CD4-positive, alpha-beta T cell treated with Interleukin-4 for 4 hours (primary cell): ENCODE data around the gene LPAR5.

ENCODE experiments used
- DNase-seq: peaks from one replicate; pipeline ENCODE4 v3.0.0-alpha.2; 2020

The LPAR5 gene

DNA sequence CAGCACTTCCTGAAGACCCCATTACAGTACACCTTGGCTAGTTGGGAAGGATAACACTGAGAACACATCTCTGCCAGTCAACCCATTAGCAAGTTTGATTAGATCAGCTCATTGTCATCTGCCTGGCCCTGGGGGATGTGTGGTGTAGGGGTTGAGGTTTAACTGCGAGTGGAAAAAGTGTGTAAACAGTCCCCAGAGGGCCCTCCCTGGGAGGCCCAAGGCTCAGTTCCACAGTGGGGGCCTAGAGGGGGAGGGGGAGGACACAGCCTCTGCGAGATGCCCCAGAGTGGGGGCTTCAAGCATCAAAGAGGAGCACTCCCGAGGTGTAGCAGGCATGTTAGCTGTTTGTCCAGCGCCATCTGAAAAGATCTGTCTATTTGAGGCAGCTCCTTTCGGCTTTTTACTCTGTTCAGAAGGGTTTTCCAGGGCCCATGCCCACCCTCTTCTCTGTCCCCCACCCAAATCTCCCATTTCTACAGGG, 344 bp downstream of the LPAR5 start:
- peak; percentile 68 for DNase-seq

DNA sequence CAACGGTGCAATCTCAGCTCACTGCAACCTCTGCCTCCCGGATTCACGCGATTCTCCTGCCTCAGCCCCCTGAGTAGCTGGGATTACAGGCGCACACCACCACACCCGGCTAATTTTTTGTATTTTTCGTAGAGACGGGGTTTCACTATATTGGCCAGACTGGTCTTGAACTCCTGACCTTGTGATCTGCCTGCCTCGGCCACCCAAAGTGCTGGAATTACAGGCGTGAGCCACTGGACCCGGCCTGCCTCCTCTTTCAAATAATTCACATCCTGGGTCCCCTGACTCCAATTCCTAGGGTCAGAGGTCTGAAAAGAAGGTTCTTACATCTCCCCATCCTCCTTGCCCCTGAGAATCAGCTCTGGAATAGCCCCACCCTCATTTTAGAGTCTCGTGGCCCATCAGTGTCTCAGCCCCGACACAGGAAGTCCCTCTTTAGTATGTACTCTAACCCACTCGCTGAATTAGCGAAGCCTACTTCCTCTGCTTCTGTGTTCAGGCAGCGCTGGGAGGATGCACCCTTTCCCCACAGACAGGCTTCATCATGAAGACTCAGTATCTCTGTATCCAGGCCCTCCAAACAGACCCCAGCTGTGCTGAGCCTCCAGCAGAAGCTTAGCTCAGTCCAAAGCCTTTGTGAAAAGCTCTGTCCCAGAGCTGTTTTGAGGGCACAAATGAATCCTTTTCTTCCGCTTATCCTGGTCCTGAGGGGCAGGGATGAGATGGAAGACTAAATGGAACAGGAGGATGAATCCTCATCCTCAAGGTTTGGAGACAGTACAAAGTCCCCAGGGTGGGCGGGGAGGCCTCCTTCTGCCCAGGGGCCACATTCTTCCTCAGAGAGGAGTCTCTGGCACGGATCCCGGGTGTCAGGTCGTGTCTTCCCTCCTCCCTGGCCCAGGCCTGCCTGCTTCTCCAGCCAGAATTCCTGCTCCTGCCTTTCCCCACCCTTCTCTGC, 3.5 kb downstream of the LPAR5 start:
- peak; percentile 68 for DNase-seq

DNA sequence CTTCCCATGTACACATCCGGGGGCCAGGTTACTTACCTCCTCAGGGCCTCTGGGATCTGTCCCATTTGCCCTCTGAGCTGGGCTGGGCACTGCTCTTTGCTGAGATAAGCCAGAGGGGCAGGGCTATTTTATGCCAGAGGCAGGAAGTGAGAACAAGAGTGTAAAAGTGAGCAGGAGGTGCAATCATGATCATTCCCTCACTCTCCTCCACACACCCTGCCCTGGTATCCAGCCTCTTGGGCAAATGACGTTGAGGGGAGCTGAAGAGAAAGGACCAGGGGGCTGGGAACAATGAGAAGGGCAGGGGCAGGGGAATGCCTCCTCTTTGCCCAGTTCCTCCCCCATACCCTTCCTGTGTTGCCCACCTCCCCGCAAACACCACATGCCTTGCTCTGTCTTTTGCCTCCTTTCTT, 4.2 kb downstream of the LPAR5 start:
- no peak for DNase-seq

DNA sequence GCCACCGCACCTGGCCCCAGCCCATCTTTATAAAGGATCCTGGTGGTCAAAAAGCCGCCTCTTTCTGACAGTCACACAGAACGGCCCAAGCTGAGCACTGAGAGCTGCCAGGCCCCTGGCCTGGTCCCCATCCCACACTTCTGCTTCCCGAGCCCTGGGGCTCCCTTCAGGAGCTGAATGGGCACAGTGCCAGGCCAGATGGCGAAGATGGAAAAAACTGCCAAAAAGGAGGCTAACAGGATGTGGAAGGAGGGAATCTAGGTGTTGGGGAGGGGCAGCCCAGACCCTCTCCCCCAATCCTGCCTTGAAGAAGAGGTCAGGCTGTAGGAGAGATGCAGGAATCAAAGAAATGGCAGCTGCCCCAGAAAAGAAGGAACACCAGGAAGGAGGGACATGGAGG, 5.0 kb downstream of the LPAR5 start:
- no peak for DNase-seq

DNA sequence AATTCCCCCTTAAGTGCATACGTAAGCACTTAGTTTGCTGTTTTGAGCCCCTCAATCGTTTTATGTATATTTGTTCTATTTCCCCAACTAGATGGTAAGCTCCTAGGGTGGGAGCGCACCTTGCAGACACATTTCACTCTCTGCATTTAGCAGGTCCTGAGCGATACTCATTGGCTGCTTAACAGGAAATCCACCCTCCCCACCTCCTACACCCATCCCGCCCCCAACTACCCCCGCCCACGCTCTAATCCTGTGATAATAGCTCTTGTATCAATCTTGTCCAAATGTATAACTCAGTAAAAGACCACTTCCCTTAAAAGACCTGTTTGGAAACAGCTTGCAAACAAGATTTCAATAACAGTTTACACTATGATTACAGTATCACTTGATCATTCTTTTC, 8.1 kb downstream of the LPAR5 start:
- peak; percentile 59 for DNase-seq

DNA sequence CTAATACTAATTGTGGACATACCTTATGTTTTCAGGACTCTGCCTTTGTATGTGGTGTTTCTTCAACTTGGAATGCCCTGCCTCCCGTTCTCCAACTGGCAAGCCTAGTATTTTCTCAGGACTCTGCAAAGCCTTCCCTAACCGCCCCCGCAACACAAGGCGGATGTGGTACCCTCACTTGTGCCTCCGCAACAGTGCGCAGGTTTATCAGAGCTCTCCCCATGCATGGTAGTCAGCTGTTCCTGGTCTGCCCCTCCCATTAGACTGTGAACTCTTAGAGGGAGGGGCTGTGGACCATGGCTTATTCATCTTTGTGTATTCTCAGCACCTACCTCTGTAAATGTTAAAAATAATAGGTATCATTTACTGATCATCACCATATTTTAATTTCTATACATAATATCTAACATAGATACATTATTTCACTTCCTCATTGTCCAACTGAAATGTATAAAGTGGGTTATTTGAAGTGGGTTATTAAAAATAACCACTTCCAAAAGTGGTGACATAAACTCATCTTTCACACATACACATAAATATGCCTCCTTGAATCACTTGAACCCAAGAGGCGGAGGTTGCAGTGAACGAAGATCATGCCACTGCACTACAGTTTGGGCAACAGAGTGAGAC, 9.0 kb downstream of the LPAR5 start:
- no peak for DNase-seq

DNA sequence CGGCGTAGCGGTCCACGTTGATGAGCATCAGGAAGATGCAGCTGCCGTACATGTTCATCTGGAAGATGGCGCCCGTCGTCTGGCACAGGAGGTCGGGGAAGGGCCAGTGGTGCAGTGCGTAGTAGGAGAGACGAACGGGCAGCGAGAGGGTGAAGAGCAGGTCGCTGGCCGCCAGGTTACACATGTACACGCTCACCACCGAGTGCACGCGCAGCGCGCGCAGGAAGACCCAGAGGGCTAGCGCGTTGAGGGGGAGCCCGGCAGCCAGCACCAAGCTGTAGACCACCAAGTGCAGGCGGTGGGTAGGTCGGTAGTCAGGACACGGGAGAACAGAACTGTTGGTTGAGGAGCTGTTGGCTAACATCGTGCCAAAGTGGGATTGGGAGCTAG, 14.9 kb downstream of the LPAR5 start:
- no peak for DNase-seq

DNA sequence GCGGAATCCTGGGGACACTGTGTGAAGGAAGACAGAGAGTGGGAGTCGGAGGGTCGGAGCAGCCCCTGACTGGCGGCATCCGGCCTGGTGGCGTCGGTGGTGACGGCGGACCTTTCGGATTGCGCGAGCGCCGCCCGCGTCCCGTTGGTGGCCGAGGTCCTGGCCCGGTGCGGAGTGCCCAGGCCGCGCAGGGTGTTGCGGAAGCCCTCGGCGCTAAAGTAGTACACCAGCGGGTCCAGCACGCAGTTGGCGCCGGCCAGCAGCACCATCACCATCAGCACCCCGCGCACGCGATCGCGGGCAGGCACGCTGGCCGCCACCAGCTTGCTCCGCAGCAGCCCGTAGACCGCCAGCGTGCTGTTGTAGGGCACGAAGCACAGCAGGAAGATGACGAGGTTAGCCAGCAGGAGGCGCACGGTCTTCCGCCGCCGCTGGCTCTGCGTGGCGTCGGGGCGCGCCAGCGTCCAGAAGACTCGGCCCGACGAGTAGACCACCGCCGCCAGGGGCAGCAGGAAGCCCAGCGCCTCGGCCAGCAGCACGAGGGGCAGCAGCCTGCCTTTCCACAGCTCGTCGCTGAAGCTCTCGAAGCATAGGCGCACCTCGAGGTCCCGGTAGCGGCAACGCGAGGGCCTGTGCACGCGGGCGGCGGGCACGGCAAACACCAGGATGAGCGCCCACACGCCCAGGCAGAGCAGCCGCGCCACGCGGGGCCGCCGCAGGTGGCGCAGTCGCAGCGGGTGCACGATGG, 15.4 kb downstream of the LPAR5 start:
- peak; percentile 35 for DNase-seq

DNA sequence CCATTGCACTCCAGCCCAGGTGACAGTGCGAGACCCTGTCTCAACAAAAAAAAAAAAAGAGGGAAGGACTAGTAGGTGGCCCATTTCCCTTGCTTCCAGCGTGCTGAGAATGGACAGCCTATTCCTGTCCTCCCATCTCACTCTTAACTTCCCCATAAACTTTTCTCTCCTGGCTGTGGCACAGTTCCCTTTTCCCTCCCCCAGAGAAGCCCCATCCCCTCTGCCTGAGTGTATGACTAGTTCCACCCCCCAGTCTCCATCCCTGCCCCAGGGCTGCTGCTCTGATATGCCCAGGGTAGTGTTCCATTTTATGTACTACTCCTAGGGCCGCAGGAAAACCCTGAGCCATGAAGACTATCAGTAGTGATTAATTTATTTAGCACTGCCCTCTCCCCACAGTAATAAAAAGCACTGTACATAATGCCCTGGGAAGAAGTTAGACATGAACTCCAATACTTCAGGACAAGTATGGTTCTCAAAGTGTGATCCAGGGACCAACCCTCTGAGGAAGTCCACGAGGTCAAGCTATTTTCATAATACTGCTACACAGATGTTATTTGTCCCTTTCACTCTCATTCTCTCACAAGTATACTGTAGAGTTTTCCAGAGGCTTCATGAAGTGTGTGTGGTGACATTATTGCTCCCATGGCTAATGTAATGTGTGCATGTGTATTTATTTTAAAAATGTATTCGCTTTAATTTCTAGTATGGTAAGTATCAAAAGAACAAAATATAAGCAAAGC, 17.1 kb downstream of the LPAR5 start:
- no peak for DNase-seq

DNA sequence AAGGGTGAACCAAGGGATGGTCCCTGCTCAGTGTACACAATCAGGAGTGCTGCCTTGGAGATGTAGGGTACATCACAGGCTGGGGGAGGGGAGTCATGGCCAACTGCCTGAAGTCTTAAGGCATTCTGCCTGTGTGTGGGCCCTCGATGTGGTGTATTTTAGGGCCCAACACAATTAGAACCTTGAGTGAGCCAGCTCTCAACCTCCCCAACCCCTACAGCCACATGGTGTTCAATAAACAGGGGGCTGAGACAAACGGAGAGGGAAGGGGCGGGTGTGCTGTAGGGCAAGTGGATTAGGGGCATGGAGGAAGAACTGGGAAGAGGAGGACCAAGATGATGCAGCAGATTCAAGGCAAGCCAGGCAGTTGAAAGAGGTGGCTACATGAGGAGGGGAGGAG, 20.0 kb downstream of the LPAR5 start:
- DNase-seq = no peak

DNA sequence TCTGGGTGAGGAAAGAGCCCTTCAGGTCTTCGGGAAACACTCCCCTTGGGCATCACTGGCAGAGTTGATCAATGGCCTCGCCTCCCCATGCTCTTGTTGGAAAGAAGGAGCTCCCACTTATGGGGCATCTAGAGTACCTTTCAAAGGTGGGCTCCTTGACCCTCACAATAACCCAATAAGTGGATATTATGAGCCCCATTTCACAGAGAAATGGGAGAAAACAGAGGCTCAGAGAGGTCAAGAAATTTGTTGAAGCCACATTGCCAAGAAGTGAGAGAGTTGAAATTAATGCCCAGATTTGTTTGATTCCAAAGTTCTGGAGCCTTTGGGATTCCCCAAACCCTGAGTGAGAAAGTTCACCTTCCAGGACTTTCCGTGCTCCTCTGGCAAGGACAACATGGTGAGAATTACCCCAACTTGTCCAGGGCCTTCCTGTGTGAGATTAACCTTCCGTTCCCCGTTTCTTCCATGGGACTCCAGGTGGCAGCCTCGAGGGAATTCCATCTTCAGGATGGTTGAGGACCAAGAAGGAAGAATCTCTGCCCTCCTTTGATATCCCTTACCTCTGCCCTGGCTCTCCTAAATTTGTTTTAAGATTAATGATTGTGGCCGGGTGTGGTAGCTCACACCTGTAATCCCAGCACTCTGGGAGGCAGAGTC, 21.1 kb downstream of the LPAR5 start:
- DNase-seq = no peak

DNA sequence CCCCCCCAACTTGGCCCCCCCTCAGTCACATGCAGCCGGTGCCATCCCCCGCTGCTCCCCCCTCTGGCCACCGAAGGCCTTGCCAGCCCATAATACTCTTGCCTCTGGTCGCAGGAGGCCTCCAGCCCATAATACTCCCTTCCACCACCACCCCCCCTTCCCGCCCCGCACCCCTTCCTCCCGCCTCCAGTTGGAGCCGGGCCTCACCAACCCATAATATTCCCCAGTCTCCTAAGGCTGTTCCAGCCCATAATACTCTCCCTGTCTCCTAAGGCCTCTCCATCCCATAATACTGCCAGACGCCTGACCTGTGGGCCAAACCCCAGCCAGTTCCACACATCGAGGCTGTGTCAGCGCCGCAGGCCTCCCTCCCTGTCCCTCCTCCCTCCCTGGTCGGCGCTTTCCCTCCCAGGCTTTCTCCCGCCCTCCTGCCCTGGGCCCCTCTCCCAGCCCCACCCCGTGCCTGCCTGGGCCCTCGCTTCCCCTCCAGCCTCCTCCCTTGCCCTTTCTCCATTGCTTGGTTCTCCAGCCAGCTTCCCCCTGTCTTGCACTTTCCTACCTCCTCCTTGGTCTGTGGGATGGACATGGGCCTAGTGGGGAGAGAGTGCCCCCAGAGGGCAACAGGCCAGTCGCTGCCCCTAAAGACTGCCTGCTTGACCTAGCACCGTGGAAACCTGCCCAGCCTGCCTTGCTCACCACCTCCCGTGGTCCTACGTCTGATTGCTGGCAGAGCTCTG, 21.8 kb downstream of the LPAR5 start:
- peak; percentile 63 for DNase-seq

DNA sequence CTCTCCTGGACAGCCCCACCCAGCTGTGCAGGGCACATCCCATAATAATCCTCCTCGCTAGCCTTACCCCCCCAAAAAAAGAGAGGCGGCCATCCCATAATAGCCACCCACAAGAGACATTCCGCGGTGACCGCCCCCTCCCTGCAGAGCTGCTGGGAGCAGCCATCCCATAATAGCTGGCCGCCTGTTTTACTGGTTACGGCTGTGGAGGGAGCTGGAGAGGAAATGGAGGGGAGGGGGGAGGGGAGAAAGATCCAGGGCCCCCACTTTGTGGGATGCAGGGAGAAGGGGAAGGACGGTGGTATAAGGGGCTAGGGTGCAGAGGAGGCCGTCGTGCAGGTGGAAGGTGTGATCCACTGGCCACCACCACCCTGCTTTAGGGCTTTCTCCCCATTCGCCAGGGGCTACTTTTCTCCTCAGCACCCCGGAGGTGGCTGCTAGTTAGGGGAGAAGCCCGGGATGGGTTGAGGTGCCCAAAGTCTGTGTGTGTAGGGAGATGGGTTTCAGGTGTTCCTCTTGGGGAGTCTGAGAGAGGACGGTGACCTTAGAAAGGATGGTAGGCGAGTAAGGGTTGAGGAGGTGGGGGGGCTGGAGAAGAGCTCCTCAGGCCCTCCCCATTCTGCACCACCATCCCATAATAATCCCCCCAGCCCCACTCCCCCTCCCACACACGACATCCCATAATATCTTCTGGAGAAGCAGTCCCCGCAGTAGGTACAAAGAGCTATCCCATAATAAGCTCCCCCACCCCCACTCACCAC, 22.6 kb downstream of the LPAR5 start:
- peak; percentile 45 for DNase-seq

DNA sequence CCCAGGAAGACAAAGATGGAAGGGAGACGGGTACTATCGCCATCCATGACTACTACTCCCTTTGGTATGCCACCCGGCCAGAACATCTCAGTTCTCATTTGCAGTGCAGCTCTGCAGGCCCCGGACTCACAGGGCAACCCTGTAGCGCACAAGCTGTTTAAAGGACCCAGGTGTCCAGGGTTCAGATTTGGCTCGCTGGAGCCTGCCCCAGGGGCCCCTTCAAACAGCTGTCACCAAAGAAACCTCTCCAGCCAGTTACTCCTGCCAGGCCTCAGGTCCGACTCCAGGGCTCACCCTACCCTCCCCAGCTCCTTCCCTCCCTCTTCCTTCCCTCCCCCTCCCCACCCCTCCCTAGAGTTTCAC, 23.1 kb downstream of the LPAR5 start:
- no peak for DNase-seq

DNA sequence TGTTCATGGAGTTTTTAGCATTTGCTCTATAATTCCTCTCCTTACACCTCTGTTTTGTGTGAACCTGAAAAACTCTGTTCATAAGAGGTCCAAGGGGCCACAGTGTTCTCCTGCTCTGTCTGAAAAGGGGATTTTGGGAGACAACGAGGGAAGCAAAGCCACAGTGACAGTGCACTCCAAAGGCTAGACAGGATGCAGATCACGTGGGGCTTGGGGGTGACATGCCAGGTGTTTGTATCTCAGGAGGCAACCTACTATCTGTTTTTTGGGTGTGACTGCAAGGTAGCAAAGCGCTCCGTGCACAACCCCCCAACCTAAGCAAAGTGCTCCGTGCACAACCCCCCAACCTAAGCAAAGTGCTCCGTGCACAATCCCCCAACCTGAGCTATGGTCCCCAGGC, 23.5 kb downstream of the LPAR5 start:
- DNase-seq = peak; percentile 34

DNA sequence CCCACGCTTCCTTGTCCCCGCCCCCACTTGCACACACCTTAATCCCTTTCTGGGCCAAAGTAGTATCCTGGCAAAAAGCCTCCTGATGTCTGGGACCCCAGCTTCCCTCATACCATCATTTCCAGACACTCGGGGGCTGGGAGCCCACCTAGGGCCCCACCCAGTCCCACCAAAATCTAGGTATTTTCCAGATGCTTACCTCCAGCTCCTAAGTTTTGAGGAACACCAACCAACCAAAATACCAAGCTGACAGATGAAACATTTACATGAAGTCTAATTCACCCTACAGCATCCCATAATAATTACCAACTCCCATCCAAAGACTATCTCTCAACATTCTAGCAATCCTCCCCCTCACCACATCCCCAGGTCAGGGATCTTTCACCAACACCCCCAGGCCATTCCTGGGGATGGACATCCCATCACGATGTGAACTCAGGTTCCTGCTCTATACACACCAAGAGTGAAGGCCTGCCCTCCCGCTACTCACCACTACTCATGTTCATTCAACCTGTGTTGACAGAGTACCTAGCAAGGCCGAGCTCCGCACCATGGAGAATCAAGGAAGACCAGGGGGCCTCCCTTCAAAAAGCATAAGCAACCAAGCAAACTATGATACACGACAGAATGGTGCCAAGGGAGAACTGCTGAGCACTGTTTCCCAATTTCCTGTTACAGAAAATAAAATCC, 27.0 kb downstream of the LPAR5 start:
- DNase-seq = no peak

DNA sequence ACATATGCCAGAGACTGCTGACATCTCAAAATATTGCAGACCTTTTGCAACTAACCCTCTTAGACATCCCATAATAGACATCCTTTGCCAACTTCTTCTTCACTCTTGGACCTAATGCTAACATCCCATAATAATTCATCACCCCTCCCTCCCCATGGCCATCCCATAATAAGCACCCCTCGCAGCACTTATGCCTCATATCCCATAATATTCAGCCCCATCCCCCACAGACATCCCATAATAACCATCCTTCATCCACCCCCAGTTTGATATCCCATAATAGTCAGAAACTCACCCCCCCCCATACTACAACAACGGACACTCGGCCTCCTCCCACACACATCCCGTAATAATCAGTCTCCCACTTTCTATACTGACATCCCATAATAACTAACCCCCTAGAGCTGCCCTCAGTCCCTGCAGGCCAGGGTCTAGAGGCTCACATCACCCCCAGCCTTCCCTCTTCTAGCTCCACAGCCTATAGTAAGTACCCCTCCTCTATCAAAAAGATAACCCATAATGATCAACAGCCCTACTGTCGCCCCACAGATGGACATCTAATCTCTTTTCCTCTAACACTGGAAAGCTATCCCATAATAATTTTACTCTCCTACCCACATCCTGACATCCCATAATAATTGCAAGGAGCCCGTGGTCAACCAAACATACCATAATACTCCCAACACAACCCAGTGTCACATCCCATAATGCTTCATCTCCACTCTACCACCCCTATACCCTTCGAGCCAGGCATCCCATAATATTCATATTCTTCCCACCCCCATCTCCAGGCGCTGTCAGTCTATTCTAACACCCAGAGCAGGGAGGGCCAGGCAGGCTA, 27.8 kb downstream of the LPAR5 start:
- peak; percentile 64 for DNase-seq

DNA sequence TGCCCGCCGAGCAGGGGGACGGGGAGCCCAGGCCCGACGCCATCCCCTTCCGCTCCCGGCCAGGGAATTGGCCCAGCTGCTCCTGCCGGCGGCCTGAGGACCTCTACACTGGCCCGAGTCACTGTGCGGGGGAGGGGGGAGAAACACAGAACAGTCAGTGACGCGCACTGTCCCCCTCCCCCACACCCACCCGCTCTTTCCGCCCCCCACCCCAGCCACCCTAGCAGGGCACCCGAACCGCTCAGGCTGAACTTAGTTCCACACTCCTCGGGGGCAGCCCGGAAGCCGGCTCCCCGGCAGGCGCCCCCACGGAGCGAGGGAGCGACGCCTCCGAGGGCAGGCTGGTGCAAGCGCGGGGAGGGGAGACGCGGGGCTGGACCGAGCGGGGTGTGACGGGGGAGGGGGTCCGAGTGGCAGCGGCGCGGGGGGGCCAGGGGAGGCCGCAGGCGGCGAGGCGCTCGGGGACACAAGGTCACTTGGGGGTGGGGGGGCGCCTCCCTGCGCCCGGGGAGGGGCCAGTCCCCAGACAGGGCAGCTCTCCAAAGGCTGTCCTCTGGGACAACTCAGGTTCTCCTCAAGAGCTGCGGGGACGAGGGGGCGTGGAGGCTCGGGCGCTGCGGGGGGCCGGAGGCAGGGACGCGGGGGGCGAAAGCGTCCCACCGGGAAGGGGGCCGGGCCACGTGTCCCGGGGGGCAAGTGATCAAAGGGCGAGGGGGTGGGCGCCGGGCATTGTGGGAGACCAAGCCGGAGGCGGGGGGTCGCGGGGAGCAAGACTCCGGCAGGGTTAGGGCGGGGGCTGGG, 29.2 kb downstream of the LPAR5 start:
- DNase-seq = peak; percentile 55
